ENCODE measurements around the gene LRRC39.

LRRC39 gene

GRCh38 chr1:100164216-100164615, 13.8 kb downstream of the LRRC39 start:
- no peak for DNase-seq
- in situ Hi-C loops (cut with HindIII; ENCODE audit: low pct_ligation_motif_present, low pct_unique_long_range_greater_than_20kb, low sequenced_read_pairs), result no loop called here

- no peak for DNase-seq
- in situ Hi-C loops (cut with HindIII; ENCODE audit: low pct_ligation_motif_present, low pct_unique_long_range_greater_than_20kb, low sequenced_read_pairs), result no loop called here
Observed at GRCh38 chr1:100162881-100163280, 15.2 kb downstream of the LRRC39 start.

GRCh38 chr1:100152271-100152670, 25.8 kb downstream of the LRRC39 start:
- in situ Hi-C loops (cut with HindIII; ENCODE audit: low pct_ligation_motif_present, low pct_unique_long_range_greater_than_20kb, low sequenced_read_pairs), result no loop called here
- DNase-seq, result no peak

- no peak for DNase-seq
- in situ Hi-C loops (cut with HindIII; ENCODE audit: low pct_ligation_motif_present, low pct_unique_long_range_greater_than_20kb, low sequenced_read_pairs), result no loop called here
Observed at GRCh38 chr1:100151679-100152078, 26.4 kb downstream of the LRRC39 start.

- in situ Hi-C loops (cut with HindIII; ENCODE audit: low pct_ligation_motif_present, low pct_unique_long_range_greater_than_20kb, low sequenced_read_pairs), result no loop called here
- no peak for DNase-seq
Observed at GRCh38 chr1:100147875-100148274, 30.2 kb downstream of the LRRC39 start.

- no peak for DNase-seq
- in situ Hi-C loops (cut with HindIII; ENCODE audit: low pct_ligation_motif_present, low pct_unique_long_range_greater_than_20kb, low sequenced_read_pairs), result no loop called here
Observed at GRCh38 chr1:100146958-100147357, 31.1 kb downstream of the LRRC39 start.

GRCh38 chr1:100145116-100145515, 32.9 kb downstream of the LRRC39 start:
- no peak for DNase-seq
- in situ Hi-C loops (cut with HindIII; ENCODE audit: low pct_ligation_motif_present, low pct_unique_long_range_greater_than_20kb, low sequenced_read_pairs), result no loop called here

GRCh38 chr1:100142343-100142742, 35.7 kb downstream of the LRRC39 start:
- in situ Hi-C loops (cut with HindIII; ENCODE audit: low pct_ligation_motif_present, low pct_unique_long_range_greater_than_20kb, low sequenced_read_pairs), result no loop called here
- DNase-seq, result no peak

- in situ Hi-C loops (cut with HindIII; ENCODE audit: low pct_ligation_motif_present, low pct_unique_long_range_greater_than_20kb, low sequenced_read_pairs), result no loop called here
- no peak for DNase-seq
Observed at GRCh38 chr1:100141192-100141591, 36.9 kb downstream of the LRRC39 start.

GRCh38 chr1:100137602-100138001, 40.5 kb downstream of the LRRC39 start:
- no peak for DNase-seq
- in situ Hi-C loops (cut with HindIII; ENCODE audit: low pct_ligation_motif_present, low pct_unique_long_range_greater_than_20kb, low sequenced_read_pairs), result no loop called here

- in situ Hi-C loops (cut with HindIII; ENCODE audit: low pct_ligation_motif_present, low pct_unique_long_range_greater_than_20kb, low sequenced_read_pairs), result no loop called here
- DNase-seq, result no peak
Observed at GRCh38 chr1:100134872-100135271, 43.2 kb downstream of the LRRC39 start.

- DNase-seq, result peak; percentile 96
- in situ Hi-C loops (cut with HindIII; ENCODE audit: low pct_ligation_motif_present, low pct_unique_long_range_greater_than_20kb, low sequenced_read_pairs), result no loop called here
Observed at GRCh38 chr1:100132566-100133477, 45.2 kb downstream of the LRRC39 start, which contains the start of the genes SASS6 and TRMT13. SASS6 (minus strand) TSS chr1:100132930; CDS start chr1:100132814, 116 bp downstream. TRMT13 (plus strand) TSS chr1:100133163; CDS start chr1:100133169, 6 bp downstream.

- in situ Hi-C loops (cut with HindIII; ENCODE audit: low pct_ligation_motif_present, low pct_unique_long_range_greater_than_20kb, low sequenced_read_pairs), result no loop called here
Observed at GRCh38 chr1:100131623-100132022, 46.4 kb downstream of the LRRC39 start.

GRCh38 chr1:100130552-100131077, 47.4 kb downstream of the LRRC39 start:
- no peak for DNase-seq
- in situ Hi-C loops (cut with HindIII; ENCODE audit: low pct_ligation_motif_present, low pct_unique_long_range_greater_than_20kb, low sequenced_read_pairs), result no loop called here

More at GRCh38 chr1:100131623-100132022, 46.4 kb downstream of the LRRC39 start:
- DNase-seq, result no peak

GRCh38 chr1:100127226-100127625, 50.8 kb downstream of the LRRC39 start:
- in situ Hi-C loops (cut with HindIII; ENCODE audit: low pct_ligation_motif_present, low pct_unique_long_range_greater_than_20kb, low sequenced_read_pairs), result no loop called here
- DNase-seq, result no peak

GRCh38 chr1:100122177-100122576, 55.9 kb downstream of the LRRC39 start:
- in situ Hi-C loops (cut with HindIII; ENCODE audit: low pct_ligation_motif_present, low pct_unique_long_range_greater_than_20kb, low sequenced_read_pairs), result no loop called here
- DNase-seq, result no peak

- in situ Hi-C loops (cut with HindIII; ENCODE audit: low pct_ligation_motif_present, low pct_unique_long_range_greater_than_20kb, low sequenced_read_pairs), result no loop called here
- DNase-seq, result no peak
Observed at GRCh38 chr1:100115524-100115923, 62.5 kb downstream of the LRRC39 start.

GRCh38 chr1:100109554-100110066, 68.4 kb downstream of the LRRC39 start:
- no peak for DNase-seq
- in situ Hi-C loops (cut with HindIII; ENCODE audit: low pct_ligation_motif_present, low pct_unique_long_range_greater_than_20kb, low sequenced_read_pairs), result no loop called here

GRCh38 chr1:100107696-100108095, 70.4 kb downstream of the LRRC39 start:
- in situ Hi-C loops (cut with HindIII; ENCODE audit: low pct_ligation_motif_present, low pct_unique_long_range_greater_than_20kb, low sequenced_read_pairs), result no loop called here
- DNase-seq, result no peak

- in situ Hi-C loops (cut with HindIII; ENCODE audit: low pct_ligation_motif_present, low pct_unique_long_range_greater_than_20kb, low sequenced_read_pairs), result no loop called here
- no peak for DNase-seq
Observed at GRCh38 chr1:100101564-100101963, 76.5 kb downstream of the LRRC39 start.
